NCI-H2196 (cell line): ENCODE measurements around the gene MYADML2.
"Not testable (repeated sequence)": the region's sequence is repeated elsewhere in the genome, so short reads cannot be mapped to it uniquely, and the experiment has no call there.

Experiments
- DNase-seq: peaks from one replicate; lab custom pipeline; 2025; ENCODE audit not compliant: unreplicated experiment; lab: John Stamatoyannopoulos, UW

MYADML2 gene

DNA sequence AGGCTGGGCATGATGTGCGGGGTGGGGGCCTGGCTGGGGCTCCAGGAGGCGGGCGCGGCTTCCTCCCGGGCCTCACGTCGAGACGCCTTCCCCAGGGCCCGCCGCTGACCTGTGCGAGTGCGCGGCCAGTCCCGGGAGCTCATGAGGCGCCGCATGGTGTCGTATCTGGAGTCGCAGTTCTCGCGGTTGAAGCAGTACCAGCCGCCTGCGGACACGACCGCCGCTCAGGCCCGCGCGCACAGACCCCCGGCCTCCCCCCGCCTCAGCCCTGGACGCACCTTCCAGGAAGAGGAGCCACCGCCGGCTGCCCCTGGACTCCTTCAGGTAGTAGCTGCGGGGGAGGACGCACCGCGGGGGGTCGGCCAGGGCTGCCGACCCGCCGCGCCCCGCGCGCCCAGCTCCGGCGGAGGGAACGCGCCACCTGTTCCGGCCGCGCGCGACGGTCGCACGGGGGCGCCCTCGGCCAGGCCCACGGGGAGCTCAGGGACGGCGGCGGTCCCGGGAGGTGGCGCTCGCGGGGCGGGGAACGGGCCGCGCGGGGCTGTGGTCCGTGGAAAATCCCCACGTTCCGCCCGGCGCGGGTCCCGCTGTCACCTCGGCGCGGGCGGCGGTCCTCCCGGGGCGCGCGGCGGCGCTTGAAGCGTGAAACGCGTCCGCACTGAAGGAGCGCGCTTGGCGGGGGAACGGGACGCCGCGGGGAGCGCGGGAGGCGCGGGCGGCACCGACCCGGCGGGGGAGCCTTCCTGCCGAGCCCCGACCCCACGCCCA, 12.5 kb upstream of the MYADML2 start:
- peak; percentile 85 for DNase-seq

DNA sequence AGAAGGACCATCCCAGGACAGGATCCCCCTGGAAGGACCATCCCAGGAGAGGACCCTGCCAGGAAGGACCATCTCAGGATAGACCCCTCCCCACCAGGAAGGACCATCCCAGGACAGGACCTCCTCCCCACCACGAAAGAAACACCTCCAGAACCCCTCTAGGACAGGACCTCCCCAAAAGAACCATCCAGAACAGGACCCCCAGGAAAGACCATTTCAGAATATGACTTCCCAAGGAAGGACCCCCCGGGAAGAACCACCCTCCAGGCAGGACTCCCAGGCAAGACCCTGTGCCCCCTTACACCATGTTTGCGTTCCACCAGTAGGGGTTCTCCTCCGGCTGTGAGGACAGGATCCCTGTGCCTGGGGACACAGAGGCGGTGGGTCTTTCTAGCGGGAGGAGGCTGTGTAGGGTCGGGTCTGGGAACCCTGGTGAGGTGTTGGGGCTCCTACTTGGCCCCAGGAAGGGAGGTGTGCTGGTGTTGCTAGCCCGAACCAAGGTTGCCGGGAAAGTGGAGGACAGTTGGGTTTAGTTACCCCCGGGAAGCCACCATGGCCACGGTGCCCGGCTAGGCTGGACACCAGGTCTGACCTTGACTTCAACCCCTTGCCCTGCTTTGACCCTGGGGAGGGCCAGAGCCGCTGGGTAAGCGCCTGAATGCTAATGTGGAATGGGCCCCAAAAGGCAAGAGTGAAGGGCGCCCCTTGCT, 11.8 kb upstream of the MYADML2 start:
- no peak for DNase-seq

DNA sequence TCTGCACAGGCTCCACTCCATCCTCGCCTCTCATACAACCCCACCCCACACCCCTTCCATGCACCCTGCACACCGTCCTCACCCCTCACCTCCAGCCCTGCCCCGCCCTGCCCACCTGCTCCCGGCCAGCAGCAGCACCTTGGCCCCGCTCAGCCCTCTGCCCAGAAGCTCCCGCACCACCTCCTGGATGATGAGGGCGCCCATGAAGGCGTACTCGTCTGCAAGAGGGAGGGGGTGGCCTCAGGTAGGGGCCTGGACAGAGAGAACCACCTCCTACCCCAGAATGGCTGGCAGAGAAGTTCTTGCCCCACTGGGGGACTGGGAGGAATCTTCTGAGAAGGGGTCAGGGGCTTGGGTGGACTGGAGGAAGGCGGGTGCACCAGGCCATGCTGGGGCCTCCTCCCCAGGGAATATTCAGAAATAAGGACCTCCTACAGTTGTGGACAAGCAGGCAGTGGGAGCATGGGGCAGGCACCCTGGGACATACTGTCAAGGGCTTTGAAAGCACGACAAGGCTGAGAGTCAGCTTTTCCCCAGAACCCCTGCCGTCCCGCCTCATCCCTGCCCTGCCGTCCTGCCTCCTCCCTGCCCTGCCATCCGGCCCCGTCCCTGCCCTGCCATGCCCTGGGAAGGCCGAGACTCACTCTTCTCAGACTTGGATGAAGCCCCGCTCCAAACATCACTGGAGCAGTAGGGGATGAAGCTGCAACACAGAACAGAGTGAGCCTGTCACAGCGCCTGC, 10.8 kb upstream of the MYADML2 start:
- DNase-seq = no peak

- DNase-seq = no peak
Measured at GRCh38 chr17:81956607-81957589, 9.9 kb upstream of the MYADML2 start.

DNA sequence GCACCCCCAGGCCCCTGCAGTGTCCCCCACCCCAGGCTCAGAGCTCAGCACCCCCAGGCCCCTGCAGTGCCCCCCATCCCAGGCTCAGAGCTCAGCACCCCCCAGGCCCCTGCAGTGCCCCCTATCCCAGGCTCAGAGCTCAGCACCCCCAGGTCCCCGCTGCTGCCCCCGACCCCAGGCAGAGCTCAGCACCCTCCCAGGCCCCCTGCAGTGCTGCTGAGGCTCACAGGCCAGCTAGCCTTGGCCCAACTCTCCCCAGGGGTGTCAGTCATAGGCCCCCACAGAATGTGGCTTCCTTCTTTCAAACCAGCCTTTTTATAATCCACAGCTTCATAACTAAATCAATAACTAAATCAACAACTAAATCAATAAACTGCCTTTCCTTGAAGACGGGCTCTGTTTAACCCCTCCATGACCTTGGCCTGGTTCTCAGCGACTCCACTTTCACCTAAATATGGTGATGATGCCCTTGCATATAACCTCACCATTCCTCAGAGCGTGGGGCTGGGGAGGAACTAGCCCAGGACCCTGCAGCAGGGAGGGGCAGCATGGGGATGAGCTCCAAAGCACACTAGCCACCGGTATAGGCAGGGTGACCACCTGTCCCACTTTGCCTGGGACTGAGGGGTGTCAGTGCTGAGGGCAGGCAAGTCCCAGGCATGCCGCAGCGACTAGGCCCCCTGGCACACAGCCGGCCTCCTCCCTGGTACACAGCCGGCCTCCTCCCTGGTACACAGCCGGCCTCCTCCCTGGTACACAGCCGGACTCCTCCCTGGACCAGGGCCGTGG, 8.9 kb upstream of the MYADML2 start:
- no peak for DNase-seq

GRCh38 chr17:81955058-81955681, 8.1 kb upstream of the MYADML2 start:
- no peak for DNase-seq

GRCh38 chr17:81954131-81955057, 7.4 kb upstream of the MYADML2 start:
- no peak for DNase-seq

GRCh38 chr17:81953443-81953842, 6.4 kb upstream of the MYADML2 start:
- DNase-seq = not testable (repeated sequence)

GRCh38 chr17:81952792-81953228, 5.8 kb upstream of the MYADML2 start:
- no peak for DNase-seq

- DNase-seq = no peak
Measured at GRCh38 chr17:81951785-81952684, 5.0 kb upstream of the MYADML2 start.

DNA sequence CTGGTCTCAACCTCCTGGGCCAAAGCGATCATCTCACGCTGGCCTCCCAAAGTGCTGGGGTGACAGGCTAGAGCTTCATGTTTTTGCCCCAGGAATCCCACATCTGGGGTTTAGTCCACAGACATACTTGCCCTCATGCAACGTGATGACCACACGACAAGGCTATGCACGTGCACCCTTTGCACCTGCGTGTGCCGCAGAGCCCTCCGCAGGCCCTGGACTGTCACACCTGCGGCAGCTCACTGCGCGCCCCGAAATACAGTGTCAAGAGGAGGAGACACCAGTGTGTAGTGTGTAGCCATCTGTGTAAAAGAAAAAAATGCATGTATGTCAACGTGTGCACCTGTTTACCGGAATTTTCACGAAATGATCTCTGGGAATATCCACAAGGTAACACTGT, 3.5 kb upstream of the MYADML2 start:
- DNase-seq = no peak

DNA sequence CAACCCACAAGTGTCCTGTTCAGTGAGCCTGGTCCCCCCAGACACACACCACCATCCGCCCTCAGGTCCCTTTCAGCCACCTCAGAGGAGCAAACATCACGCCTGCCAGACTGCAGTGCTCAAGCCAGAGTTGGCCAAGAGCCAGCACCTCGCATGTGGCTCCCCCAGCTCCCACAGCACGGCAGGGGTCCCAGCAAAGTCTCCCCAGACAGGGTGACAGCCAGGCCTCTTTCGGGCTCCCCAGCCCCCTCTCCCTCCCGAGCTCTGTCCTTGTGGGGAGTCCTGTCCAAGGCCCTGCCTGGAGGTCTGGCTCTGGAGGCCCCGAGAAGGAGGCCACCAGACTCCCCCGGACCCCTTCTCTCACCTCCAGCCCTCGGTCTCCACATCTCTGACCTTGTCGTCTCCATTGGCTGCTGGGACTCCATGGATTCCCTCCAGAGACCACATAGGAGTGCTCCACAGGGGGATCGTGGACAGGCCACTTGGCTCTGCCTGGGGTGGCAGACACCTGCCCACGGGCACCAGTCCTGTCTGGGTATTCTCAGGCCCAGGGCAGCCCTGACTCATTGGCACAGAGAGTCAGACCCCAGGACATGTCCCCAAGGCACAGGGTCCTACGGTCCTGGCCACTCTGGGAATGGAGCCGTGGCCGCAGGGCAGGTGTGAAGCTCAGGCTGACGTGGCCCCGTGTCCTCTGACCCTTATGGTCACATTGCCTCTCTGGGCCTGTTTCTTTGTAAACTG, 1.8 kb upstream of the MYADML2 start:
- no peak for DNase-seq

DNA sequence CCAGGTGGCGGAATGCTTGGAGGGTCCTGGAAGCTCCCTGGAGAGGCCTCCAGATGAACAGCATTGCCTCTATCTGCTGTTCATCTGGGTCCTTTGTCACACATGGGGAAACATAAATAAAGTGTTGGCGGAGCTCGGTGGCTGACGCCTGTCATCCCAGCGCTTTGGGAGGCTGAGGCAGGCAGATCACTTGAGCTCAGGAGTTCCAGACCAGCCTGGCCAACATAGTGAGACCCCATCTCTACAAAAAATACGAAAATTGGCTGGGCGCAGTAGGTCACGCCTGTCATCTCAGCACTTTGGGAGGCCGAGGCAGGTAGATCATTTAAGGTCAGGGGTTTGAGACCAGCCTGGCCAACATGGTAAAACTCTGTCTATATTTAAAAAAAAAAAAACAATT, 2.2 kb downstream of the MYADML2 start:
- DNase-seq = no peak

DNA sequence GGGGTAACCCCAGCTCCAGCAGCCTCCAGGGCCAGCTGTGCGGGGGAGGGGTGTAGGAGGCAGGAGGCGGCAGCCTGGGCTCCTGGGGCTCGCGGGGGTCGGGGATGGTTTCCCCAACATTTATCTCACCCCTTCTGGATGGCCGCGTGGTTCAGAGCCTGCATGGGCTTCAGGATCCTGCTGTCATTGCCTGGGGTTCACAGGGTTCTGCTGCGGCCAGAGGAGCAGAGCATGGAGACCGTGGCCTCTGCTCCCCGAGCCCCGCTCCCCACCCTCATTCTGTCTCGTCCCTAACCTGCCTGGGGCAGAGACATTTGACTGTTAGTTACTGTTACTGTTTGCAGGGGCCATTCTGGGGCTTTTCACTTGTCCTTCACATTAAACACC, 4.9 kb downstream of the MYADML2 start:
- no peak for DNase-seq

DNA sequence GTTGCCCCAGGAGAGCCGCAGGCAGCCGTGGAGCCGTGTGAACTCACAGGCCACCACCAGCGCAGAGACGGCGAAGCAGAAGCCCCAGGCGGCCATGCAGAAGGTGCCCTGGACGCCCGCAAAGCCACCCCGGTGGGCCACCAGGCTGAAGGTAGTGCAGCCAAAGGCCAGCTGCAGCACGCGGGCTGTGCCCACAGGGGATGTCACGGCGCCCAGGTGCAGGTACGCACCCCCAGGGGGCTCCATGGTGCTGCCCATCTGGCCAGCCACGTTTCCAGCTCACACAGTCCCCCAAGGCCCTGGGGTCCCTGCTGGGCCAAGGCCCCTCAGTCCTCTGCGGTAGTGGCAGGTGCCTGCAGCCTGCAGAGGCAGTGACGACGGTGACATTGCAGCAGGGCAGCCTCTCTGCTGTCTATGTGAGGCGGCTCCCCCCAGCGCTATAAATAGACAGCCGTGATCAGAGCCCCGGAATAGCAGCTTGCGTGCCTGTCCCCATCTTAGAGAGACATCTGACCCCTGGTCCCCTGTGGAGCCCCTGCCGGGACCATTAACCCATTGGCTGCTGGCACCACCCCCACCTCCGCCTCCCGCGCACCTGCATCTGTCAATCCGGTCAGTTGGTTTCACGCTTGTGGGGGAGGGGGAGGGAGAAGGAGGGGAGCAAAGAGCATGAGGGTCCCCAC, 5.4 kb downstream of the MYADML2 start:
- DNase-seq = no peak
